Measurements from ENCODE around the gene MPPED1.

- TF ChIP-seq CTCF (conservative IDR thresholded peaks at IDR 0.05) (no peak), ZFX (IDR thresholded peaks at IDR 0.05) (no peak)
Measured at GRCh38 chr22:43471606-43472135, 59.9 kb downstream of the MPPED1 start.

Measured in C4-2B (cell line).